Glomerular visceral epithelial cell (primary cell): ENCODE results near the gene TRPT1.

ENCODE experiments used
- DNase-seq: peaks from one replicate; pipeline ENCODE4 v3.0.0-alpha.2; 2016; ENCODE audit errors: extremely low spot score

Gene TRPT1

GRCh38 chr11:64225608-64226506, at the start of gene TRPT1, which contains the start of gene NUDT22:
TRPT1 (minus strand) TSS chr11:64226186; CDS start chr11:64225860, 326 bp downstream.
NUDT22 (plus strand) TSS chr11:64226274; CDS start chr11:64226653, 379 bp downstream.
- DNase-seq: peak; percentile 80

DNA sequence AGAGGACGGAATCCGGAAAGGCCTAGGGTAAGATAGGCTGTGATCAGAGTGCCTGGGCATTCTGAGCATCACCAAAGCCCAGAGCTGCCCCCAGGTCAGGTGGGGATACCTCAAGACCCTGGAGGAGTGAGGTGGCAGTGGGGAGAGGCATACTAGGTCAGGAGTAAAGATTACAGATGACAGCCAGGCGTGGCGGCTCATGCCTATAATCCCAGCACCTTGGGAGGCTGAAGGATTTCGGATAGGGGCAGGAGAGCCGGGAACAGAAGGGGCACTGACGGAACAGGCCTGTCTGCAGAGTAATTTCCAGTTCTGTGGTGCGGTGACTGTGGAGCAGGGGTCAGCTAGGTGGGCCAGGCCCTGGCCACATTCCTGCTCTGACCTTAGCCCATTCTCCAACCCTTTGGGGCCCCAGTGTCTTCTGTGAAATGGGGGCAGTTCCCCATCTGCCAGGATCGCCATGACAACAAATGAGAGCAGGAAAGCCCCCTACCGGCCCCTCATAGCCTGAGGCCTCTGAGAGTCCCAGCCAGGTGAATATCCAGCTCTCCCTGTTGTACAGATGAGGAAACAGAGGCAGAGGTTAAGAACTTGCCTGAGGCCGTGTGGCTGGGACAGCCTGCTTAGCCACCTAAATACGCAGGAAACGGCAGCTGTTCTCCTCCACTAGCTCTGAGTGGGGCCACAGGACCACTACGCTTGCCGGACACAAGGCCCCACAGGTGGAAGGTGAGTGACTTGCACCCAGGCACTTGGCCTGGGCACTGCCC, 49.2 kb upstream of the TRPT1 start:
- no peak for DNase-seq

- DNase-seq: peak; percentile 99
Measured at GRCh38 chr11:64269540-64270220, 43.7 kb upstream of the TRPT1 start.

GRCh38 chr11:64268893-64269539, 43.0 kb upstream of the TRPT1 start:
- DNase-seq: peak; percentile 59

GRCh38 chr11:64268025-64268892, 42.3 kb upstream of the TRPT1 start:
- DNase-seq: peak; percentile 27

GRCh38 chr11:64267207-64267945, 41.4 kb upstream of the TRPT1 start:
- no peak for DNase-seq

- peak; percentile 30 for DNase-seq
Measured at GRCh38 chr11:64266339-64266738, 40.4 kb upstream of the TRPT1 start.

DNA sequence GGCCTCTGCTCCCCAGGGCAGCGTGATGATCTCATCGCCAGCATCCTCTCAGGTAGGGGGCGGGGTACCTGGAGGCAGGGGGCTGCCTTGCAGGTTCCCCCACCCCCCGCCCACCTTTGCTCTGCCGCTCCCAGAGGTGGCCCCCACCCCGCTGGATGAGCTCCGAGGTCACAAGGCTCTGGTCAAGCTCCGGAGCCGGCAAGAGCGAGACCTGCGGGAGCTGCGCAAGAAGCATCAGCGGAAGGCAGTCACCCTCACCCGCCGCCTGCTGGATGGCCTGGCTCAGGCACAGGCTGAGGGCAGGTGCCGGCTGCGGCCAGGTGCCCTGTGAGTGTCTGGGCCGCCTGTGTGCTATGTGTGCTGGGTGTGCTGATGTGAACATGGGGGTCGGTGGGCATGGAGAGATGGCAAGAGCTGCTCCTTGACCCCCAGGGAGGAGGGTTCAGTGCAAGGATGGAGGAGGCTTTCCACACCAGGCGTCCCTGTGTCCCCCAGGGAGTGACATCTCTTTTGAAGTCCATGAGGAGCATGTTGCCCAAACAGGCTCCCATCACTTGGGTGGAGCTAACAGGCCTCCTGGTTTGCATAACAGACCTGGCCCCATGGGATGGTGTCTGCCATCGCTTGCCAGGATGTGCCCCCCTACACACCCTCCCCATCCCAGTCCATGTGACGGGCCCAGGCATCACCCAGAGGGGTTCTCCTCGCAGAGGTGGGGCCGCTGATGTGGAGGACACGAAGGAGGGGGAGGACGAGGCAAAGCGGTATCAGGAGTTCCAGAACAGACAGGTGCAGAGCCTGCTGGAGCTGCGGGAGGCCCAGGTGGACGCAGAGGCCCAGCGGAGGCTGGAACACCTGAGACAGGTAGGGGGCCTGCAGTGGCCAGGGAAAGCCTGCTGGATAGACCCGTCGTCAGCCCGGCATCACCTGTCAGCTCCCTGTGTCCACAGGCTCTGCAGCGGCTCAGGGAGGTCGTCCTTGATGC, 39.5 kb upstream of the TRPT1 start:
- DNase-seq: no peak

- no peak for DNase-seq
Measured at GRCh38 chr11:64264371-64264852, 38.4 kb upstream of the TRPT1 start.

DNA sequence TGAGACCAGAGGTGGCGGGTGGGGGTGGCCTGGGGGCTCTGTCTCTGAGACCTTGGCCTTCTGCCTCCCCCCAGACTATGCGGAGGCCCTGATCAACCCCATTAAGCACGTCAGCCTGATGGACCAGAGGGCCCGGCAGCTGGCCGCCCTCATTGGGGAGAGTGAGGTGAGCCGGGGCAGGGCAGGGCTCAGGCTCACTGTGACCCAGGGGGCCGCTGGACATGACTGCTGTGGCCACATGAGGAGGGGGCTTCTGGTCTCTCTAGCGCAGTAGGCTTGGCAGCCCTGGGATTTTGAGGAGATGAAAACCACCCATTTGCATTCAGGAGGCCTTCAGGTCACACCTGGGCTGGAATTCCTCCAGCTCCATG, 37.9 kb upstream of the TRPT1 start:
- no peak for DNase-seq

GRCh38 chr11:64263021-64263946, 37.3 kb upstream of the TRPT1 start:
- DNase-seq: peak; percentile 47

- no peak for DNase-seq
Measured at GRCh38 chr11:64262271-64263002, 36.5 kb upstream of the TRPT1 start.

- no peak for DNase-seq
Measured at GRCh38 chr11:64261556-64262080, 35.6 kb upstream of the TRPT1 start.

DNA sequence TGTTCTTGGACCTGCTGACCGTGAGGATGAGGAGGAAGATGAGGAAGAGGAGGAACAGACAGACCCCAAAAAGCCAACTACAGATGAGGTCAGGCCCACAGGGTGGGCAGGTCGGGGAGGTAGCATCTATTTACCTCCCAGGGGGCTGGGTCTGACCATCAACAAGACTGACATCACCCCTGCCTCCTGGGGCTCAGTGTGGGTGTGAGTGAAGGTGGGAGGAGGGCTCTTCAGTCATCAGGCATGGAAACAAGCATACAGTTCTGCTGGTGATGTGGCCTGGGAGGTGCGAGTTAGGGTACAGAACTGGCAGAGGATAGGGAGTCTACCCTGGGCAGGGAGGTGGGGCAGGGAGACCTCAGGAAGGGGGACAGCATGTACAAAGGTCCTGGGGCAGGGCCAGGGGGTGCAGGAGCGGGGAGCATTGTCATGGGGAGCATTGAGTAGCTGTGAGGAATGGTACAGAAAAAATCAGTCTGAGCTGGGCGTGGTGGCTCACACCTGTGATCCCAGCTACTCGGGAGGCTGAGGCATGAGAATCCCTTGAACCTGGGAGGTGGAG, 34.2 kb upstream of the TRPT1 start:
- no peak for DNase-seq

- no peak for DNase-seq
Measured at GRCh38 chr11:64259533-64260067, 33.6 kb upstream of the TRPT1 start.
